ENCODE results near the gene RGS19.

RGS19 gene

GRCh38 chr20:64040231-64041039 lies 38.9 kb downstream of the RGS19 start:
- POLR2A ChIA-PET: no interaction called here

GRCh38 chr20:64039293-64040160 lies 39.8 kb downstream of the RGS19 start:
- CTCF ChIA-PET: interaction anchor here (1.0 to 7.5 kb wide), 11 partner anchors 9 to 81 kb away, joined by 3 to 187 read pairs (median 7); partner anchors contain the start of genes PRPF6, RGS19, SAMD10 and SOX18
- H3K36me3 ChIP-seq (ENCODE audit: control insufficient read depth in 4 of 4, insufficient read depth in 4 of 4, low read length in 3 of 4): peaks cover 0 to 6% (median 5%) of the 10 kb centered on the region in 4 experiments
- peaks cover 10 to 71% (median 66%) of the 10 kb centered on the region in 4 experiments for H3K4me1 ChIP-seq (ENCODE audit: control extremely low read depth in 1 of 4, control insufficient read depth in 4 of 4, insufficient read depth in 4 of 4, low read length in 3 of 4)
- 22% methylated on average over 13 of the region's 17 CpGs for WGBS (ENCODE audit: insufficient coverage)
- H3K9me3 ChIP-seq (ENCODE audit: control extremely low read depth in 1 of 5, control insufficient read depth in 4 of 5, insufficient read depth in 2 of 5, low read depth in 1 of 5, low read length in 4 of 5): no peaks in the 10 kb centered on the region
- H3K4me3 ChIP-seq (ENCODE audit: control insufficient read depth in 1 of 7, extremely low read depth in 1 of 7, insufficient read depth in 4 of 7, low read depth in 2 of 7, low read length in 6 of 7): peak overlapping the region in 4 of 7 experiments; percentile 21 to 78 (median 60)
- DNase-seq: no peak
- H3K27me3 ChIP-seq (replicated peaks in 2 of 5; ENCODE audit: control insufficient read depth in 4 of 5, insufficient read depth in 5 of 5, low read length in 4 of 5): peaks cover 0 to 8% (median 2%) of the 10 kb centered on the region in 5 experiments
- POLR2A ChIA-PET: interaction anchor here (1.3 to 1.8 kb wide), 6 partner anchors 10 to 43 kb away, joined by 3 to 9 read pairs (median 4); partner anchors contain the start of genes OPRL1, RGS19, SOX18 and TCEA2
- no peak overlapping the region for H3K27ac ChIP-seq (ENCODE audit: insufficient read depth in 1 of 2, low read depth in 1 of 2, low read length in 2 of 2, poor library complexity in 1 of 2, severe bottlenecking in 2 of 2)

More at GRCh38 chr20:64040231-64041039, 38.9 kb downstream of the RGS19 start:
- Histone ChIP-seq H3K4me1 (ENCODE audit: control extremely low read depth in 1 of 4, control insufficient read depth in 4 of 4, insufficient read depth in 4 of 4, low read length in 3 of 4) (peaks cover 10 to 79% (median 74%) of the 10 kb centered on the region in 4 experiments), H3K27me3 (replicated peaks in 2 of 5; ENCODE audit: control insufficient read depth in 4 of 5, insufficient read depth in 5 of 5, low read length in 4 of 5) (peaks cover 0 to 8% (median 2%) of the 10 kb centered on the region in 5 experiments), H3K27ac (ENCODE audit: insufficient read depth in 1 of 2, low read depth in 1 of 2, low read length in 2 of 2, poor library complexity in 1 of 2, severe bottlenecking in 2 of 2) (no peak overlapping the region), H3K4me3 (ENCODE audit: control insufficient read depth in 1 of 7, extremely low read depth in 1 of 7, insufficient read depth in 4 of 7, low read depth in 2 of 7, low read length in 6 of 7) (peak overlapping the region in 3 of 7 experiments; percentile 1 to 69 (median 43)), H3K36me3 (ENCODE audit: control insufficient read depth in 4 of 4, insufficient read depth in 4 of 4, low read length in 3 of 4) (no peaks in the 10 kb centered on the region), H3K9me3 (ENCODE audit: control extremely low read depth in 1 of 5, control insufficient read depth in 4 of 5, insufficient read depth in 2 of 5, low read depth in 1 of 5, low read length in 4 of 5) (no peaks in the 10 kb centered on the region)
- WGBS (ENCODE audit: insufficient coverage): 81% methylated on average over 11 of the region's 12 CpGs
- CTCF ChIA-PET: interaction anchor here (1.1 to 7.5 kb wide), 7 partner anchors 15 to 80 kb away, joined by 3 to 187 read pairs (median 7); partner anchors contain the start of genes PRPF6, SAMD10, SOX18 and TCEA2
- DNase-seq: no peak

GRCh38 chr20:64038565-64039292 lies 40.6 kb downstream of the RGS19 start:
- H3K4me1 ChIP-seq (ENCODE audit: control extremely low read depth in 1 of 4, control insufficient read depth in 4 of 4, insufficient read depth in 4 of 4, low read length in 3 of 4): peaks cover 10 to 69% (median 63%) of the 10 kb centered on the region in 4 experiments
- CTCF ChIA-PET: interaction anchor here (0.7 to 7.5 kb wide), 18 partner anchors 9 to 82 kb away, joined by 3 to 187 read pairs (median 5); partner anchors contain the start of genes PRPF6, RGS19, SAMD10 and SOX18

GRCh38 chr20:64038224-64038564 lies 41.1 kb downstream of the RGS19 start:
- Histone ChIP-seq H3K4me3 (ENCODE audit: control insufficient read depth in 1 of 7, extremely low read depth in 1 of 7, insufficient read depth in 4 of 7, low read depth in 2 of 7, low read length in 6 of 7) (peak overlapping the region in 5 of 7 experiments; percentile 21 to 78 (median 58)), H3K4me1 (ENCODE audit: control extremely low read depth in 1 of 4, control insufficient read depth in 4 of 4, insufficient read depth in 4 of 4, low read length in 3 of 4) (peaks cover 10 to 69% (median 63%) of the 10 kb centered on the region in 4 experiments), H3K27me3 (replicated peaks in 2 of 5; ENCODE audit: control insufficient read depth in 4 of 5, insufficient read depth in 5 of 5, low read length in 4 of 5) (peaks cover 0 to 8% (median 2%) of the 10 kb centered on the region in 5 experiments), H3K36me3 (ENCODE audit: control insufficient read depth in 4 of 4, insufficient read depth in 4 of 4, low read length in 3 of 4) (peaks cover 3 to 18% (median 14%) of the 10 kb centered on the region in 4 experiments), H3K9me3 (ENCODE audit: control extremely low read depth in 1 of 5, control insufficient read depth in 4 of 5, insufficient read depth in 2 of 5, low read depth in 1 of 5, low read length in 4 of 5) (no peaks in the 10 kb centered on the region), H3K27ac (ENCODE audit: insufficient read depth in 1 of 2, low read depth in 1 of 2, low read length in 2 of 2, poor library complexity in 1 of 2, severe bottlenecking in 2 of 2) (no peak overlapping the region)
- ChIA-PET CTCF (interaction anchor here (0.7 to 7.5 kb wide), 15 partner anchors 10 to 82 kb away, joined by 3 to 187 read pairs (median 6); partner anchors contain the start of genes PRPF6, RGS19, SAMD10 and SOX18), POLR2A (interaction anchor here (0.6 to 1.8 kb wide), 9 partner anchors 11 to 82 kb away, joined by 3 to 9 read pairs (median 3); partner anchors contain the start of genes OPRL1, RGS19, SAMD10 and SOX18)
- WGBS (ENCODE audit: insufficient coverage): 1% methylated on average over 14 of the region's 30 CpGs
- DNase-seq: no peak

More at GRCh38 chr20:64038565-64039292, 40.6 kb downstream of the RGS19 start:
- DNase-seq: peak; percentile 60 to 80 (median 72)
- POLR2A ChIA-PET: interaction anchor here (1.0 to 1.8 kb wide), 8 partner anchors 11 to 81 kb away, joined by 3 to 9 read pairs (median 4); partner anchors contain the start of genes OPRL1, RGS19, SAMD10 and SOX18
- Histone ChIP-seq H3K4me3 (ENCODE audit: control insufficient read depth in 1 of 7, extremely low read depth in 1 of 7, insufficient read depth in 4 of 7, low read depth in 2 of 7, low read length in 6 of 7) (peak overlapping the region; percentile 21 to 78 (median 49)), H3K27ac (ENCODE audit: insufficient read depth in 1 of 2, low read depth in 1 of 2, low read length in 2 of 2, poor library complexity in 1 of 2, severe bottlenecking in 2 of 2) (no peak overlapping the region), H3K9me3 (ENCODE audit: control extremely low read depth in 1 of 5, control insufficient read depth in 4 of 5, insufficient read depth in 2 of 5, low read depth in 1 of 5, low read length in 4 of 5) (no peaks in the 10 kb centered on the region), H3K27me3 (replicated peaks in 2 of 5; ENCODE audit: control insufficient read depth in 4 of 5, insufficient read depth in 5 of 5, low read length in 4 of 5) (peaks cover 0 to 8% (median 2%) of the 10 kb centered on the region in 5 experiments), H3K36me3 (ENCODE audit: control insufficient read depth in 4 of 4, insufficient read depth in 4 of 4, low read length in 3 of 4) (peaks cover 3 to 13% (median 12%) of the 10 kb centered on the region in 4 experiments)
- under 1% methylated on average over 78 of the region's 91 CpGs for WGBS (ENCODE audit: insufficient coverage)

GRCh38 chr20:64037498-64038213 lies 41.7 kb downstream of the RGS19 start:
- Histone ChIP-seq H3K4me1 (ENCODE audit: control extremely low read depth in 1 of 4, control insufficient read depth in 4 of 4, insufficient read depth in 4 of 4, low read length in 3 of 4) (peaks cover 10 to 69% (median 63%) of the 10 kb centered on the region in 4 experiments), H3K27ac (ENCODE audit: insufficient read depth in 1 of 2, low read depth in 1 of 2, low read length in 2 of 2, poor library complexity in 1 of 2, severe bottlenecking in 2 of 2) (no peak overlapping the region), H3K4me3 (ENCODE audit: control insufficient read depth in 1 of 7, extremely low read depth in 1 of 7, insufficient read depth in 4 of 7, low read depth in 2 of 7, low read length in 6 of 7) (peak overlapping the region in 2 of 7 experiments; percentile 26 to 78), H3K36me3 (ENCODE audit: control insufficient read depth in 4 of 4, insufficient read depth in 4 of 4, low read length in 3 of 4) (peaks cover 5 to 22% (median 19%) of the 10 kb centered on the region in 4 experiments), H3K27me3 (replicated peaks in 2 of 5; ENCODE audit: control insufficient read depth in 4 of 5, insufficient read depth in 5 of 5, low read length in 4 of 5) (peaks cover 0 to 8% (median 2%) of the 10 kb centered on the region in 5 experiments), H3K9me3 (ENCODE audit: control extremely low read depth in 1 of 5, control insufficient read depth in 4 of 5, insufficient read depth in 2 of 5, low read depth in 1 of 5, low read length in 4 of 5) (no peaks in the 10 kb centered on the region)
- peak in 1 of 3 donors; percentile 46 for DNase-seq
- ChIA-PET CTCF (interaction anchor here (0.7 to 7.5 kb wide), 15 partner anchors 10 to 83 kb away, joined by 3 to 187 read pairs (median 6); partner anchors contain the start of genes PRPF6, RGS19, SAMD10 and SOX18), POLR2A (interaction anchor here (0.6 to 1.7 kb wide), 3 partner anchors 12 to 43 kb away, joined by 3 to 6 read pairs (median 3); partner anchors contain the start of genes SOX18 and TCEA2)
- WGBS (ENCODE audit: insufficient coverage): 14% methylated on average over 28 of the region's 36 CpGs
